Tibial artery (tissue), 4 donors: ENCODE measurements around the gene SP3.

ENCODE experiments used
- DNase-seq, 2 donors: peaks; one replicate each; pipeline ENCODE4 v3.0.0-alpha.2; 2019
- H3K27ac ChIP-seq, 2 donors: fragments of 200-600 bp; sonication (generic) in 1 of 2; 1 replicate in 1 of 2; 2 replicates in 1 of 2; pipeline ENCODE4 v1.5.1; 2018 to 2019; ENCODE audit warnings: mild to moderate bottlenecking in 1 of 2
- H3K27me3 ChIP-seq, 2 donors: fragments of 200-600 bp; sonication (generic) in 1 of 2; one replicate each; pipeline versions ENCODE4 v1.5.1 to v1.6.0; 2016 to 2019
- H3K36me3 ChIP-seq, 3 donors: fragments of 200-600 bp; sonication (generic) in 2 of 3; one replicate each; pipeline ENCODE4 v1.5.1; 2016 to 2019; ENCODE audit warnings: mild to moderate bottlenecking in 2 of 3
- H3K4me1 ChIP-seq, 4 donors: fragments of 200-600 bp; sonication (generic) in 2 of 4; 1 replicate in 3 of 4; 2 replicates in 1 of 4; pipeline ENCODE4 v1.5.1; 2016 to 2019
- H3K4me3 ChIP-seq, 2 donors: fragments of 200-600 bp; sonication (generic) in 1 of 2; 1 replicate in 1 of 2; 2 replicates in 1 of 2; pipeline ENCODE4 v1.5.1; 2018 to 2019; ENCODE audit warnings: mild to moderate bottlenecking in 2 of 2
- H3K9me3 ChIP-seq, 3 donors: fragments of 200-600 bp; sonication (generic) in 1 of 3; one replicate each; pipeline ENCODE4 v1.5.1; 2016 to 2019
- CTCF ChIP-seq, 2 experiments: fragments of 200-600 bp in 1 of 2; fragments of 450-650 bp in 1 of 2; IDR thresholded peaks; one replicate each; pipeline ENCODE4 v1.5.1; 2017 to 2019; ENCODE audit warnings: antibody characterized with exemption in 2 of 2, mild to moderate bottlenecking in 1 of 2, moderate library complexity in 1 of 2
- intact Hi-C: fragments of 100-400 bp; cut with DNase I; formaldehyde crosslinking; loops from one replicate; pipeline ENCODE4 v1.15.0; 2023; ENCODE audit warnings: low total_unique reads

The SP3 gene

DNA sequence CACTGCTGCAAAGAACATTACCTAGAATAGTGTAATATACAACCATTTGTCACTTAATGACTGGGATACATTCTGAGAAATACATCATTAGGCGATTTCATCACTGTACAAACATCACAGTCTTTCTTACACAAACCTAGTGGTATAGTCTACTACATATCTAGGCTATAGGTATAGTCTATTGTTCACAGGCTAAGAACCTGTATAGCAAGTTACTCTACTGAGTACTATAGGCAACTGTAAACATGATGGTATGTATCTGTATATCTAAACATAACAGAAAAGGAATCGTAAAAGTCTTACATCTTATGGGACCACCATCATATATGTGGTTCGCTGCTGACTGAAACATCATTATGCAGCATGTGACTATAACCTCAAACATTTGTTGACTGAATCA, 21.4 kb downstream of the SP3 start:
- Histone ChIP-seq H3K36me3 (no peaks in the 10 kb centered on the region), H3K27ac (no peak overlapping the region), H3K27me3 (no peaks in the 10 kb centered on the region), H3K9me3 (no peaks in the 10 kb centered on the region), H3K4me1 (peaks cover 0 to 94% (median 34%) of the 10 kb centered on the region in 4 donors), H3K4me3 (no peak overlapping the region)
- no peak for TF ChIP-seq CTCF (IDR thresholded peaks at IDR 0.05)
- intact Hi-C loops = no loop called here
- no peak for DNase-seq

GRCh38 chr2:173942861-173943523, 22.2 kb downstream of the SP3 start:
- intact Hi-C loops = no loop called here
- Histone ChIP-seq H3K27ac (no peak overlapping the region), H3K4me1 (peaks cover 0 to 95% (median 32%) of the 10 kb centered on the region in 4 donors), H3K4me3 (no peak overlapping the region), H3K36me3 (no peaks in the 10 kb centered on the region), H3K9me3 (no peaks in the 10 kb centered on the region), H3K27me3 (no peaks in the 10 kb centered on the region)
- no peak for DNase-seq
- no peak for TF ChIP-seq CTCF (IDR thresholded peaks at IDR 0.05)

DNA sequence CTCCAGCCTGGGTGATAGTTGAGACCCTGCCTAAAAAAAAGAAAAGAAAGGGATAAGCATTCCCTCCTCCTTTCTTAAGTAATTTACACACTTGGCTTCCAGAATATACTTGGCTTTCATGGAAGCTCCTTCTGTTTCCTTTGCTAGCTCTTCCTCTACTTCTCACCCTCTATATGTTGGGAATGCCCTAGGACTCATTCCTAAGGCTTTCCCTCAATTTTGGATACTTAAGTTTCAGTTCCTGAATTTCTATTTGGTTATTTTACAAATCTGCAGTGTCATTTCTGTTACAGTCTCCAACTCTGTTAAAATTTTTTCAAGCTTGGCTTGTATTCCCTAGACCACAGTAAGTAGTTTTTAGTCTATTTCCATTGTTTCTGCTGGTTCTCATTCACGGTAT, 23.6 kb downstream of the SP3 start:
- intact Hi-C loops = no loop called here
- TF ChIP-seq CTCF (IDR thresholded peaks at IDR 0.05) = no peak
- H3K27me3 ChIP-seq = no peaks in the 10 kb centered on the region
- no peaks in the 10 kb centered on the region for H3K9me3 ChIP-seq
- DNase-seq = no peak
- H3K27ac ChIP-seq = no peak overlapping the region
- H3K4me3 ChIP-seq = no peak overlapping the region
- H3K36me3 ChIP-seq = no peaks in the 10 kb centered on the region
- H3K4me1 ChIP-seq = peaks cover 2 to 98% (median 33%) of the 10 kb centered on the region in 4 donors

DNA sequence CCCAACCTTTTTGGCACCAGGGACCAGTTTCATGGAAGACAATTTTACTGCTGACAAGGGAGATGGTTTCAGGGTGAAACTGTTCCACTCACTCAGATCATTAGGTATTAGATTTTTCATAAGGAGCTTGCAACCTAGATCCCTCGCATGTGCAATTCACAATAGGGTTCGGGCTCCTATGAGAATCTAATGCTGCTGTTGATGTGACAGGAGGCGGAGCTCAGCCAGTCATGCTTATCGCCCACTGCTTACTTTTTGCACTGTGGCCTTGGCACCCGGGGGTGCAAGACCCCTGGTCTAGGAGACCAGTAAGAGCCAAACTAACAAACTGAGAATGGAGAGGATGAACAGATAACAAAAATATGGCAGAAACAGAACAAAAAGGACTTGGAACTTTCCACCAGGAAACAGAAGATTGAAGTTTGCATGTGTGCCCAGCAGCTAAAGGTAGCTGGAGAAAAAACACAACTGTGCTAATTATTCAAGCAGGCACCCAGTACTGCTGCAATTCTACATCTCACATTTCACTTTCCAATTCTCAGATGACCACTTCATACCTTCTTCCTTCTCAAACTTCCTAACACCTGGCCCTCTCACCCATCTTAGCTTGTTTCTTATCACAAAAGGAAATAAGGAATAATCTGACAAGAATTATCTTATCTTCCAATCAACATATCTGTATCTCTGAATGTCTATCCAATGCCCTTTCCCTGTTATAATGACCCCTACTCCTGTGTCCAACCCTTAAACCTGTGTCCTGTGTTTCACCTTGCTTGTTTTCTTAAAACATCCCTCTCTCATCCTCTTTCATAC, 24.8 kb downstream of the SP3 start:
- Histone ChIP-seq H3K27ac (no peak overlapping the region), H3K27me3 (no peaks in the 10 kb centered on the region), H3K4me3 (no peak overlapping the region), H3K4me1 (peaks cover 7 to 98% (median 38%) of the 10 kb centered on the region in 4 donors), H3K36me3 (no peaks in the 10 kb centered on the region), H3K9me3 (no peaks in the 10 kb centered on the region)
- no peak for TF ChIP-seq CTCF (IDR thresholded peaks at IDR 0.05)
- DNase-seq = no peak
- intact Hi-C loops = no loop called here

DNA sequence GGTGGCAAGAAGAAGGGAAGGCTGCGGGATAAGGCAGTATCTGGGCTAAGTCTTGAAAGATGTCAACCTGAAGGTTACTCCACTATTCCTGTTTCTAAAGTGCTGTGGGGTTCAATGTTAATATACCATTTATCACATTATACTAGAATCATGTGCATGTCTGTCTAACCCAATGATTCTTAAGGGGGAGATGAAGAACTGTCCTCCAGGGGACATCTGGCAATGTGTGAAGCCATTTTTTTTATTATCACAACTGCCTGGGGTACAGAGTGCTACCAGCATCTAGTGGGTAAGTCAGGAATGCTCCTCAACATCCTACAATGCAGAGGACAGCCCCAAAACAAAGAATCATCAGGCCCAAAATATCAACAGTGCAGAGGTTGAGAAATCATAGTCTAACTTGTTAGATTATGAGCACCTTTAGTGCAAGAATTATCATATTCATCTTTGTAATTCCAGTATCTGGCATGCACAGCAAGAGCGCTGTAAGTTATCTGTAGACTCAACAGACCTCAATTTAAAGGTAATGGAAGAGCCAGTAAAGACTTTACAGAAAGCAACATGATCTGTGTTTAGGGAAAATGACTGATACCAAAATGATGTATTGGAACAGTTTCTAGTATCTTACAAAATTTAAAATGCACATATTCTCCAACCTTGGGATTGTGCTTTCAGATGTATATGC, 26.3 kb downstream of the SP3 start:
- no peak overlapping the region for H3K4me3 ChIP-seq
- H3K27me3 ChIP-seq = no peaks in the 10 kb centered on the region
- H3K9me3 ChIP-seq = no peaks in the 10 kb centered on the region
- peaks cover 0 to 2% (median 0%) of the 10 kb centered on the region in 3 donors for H3K36me3 ChIP-seq
- DNase-seq = no peak
- no peak for TF ChIP-seq CTCF (IDR thresholded peaks at IDR 0.05)
- H3K4me1 ChIP-seq = peaks cover 7 to 98% (median 41%) of the 10 kb centered on the region in 4 donors
- intact Hi-C loops = no loop called here
- no peak overlapping the region for H3K27ac ChIP-seq
